ENCODE data around the gene BRICD5.

Gene BRICD5

GRCh38 chr16:2190659-2191445 lies 19.8 kb downstream of the BRICD5 start:
- H3K4me3 ChIP-seq (ENCODE audit: low read length) = no peak overlapping the region
- TF ChIP-seq ZNF274 (IDR thresholded peaks at IDR 0.05; ENCODE audit: low read depth, low read length) = no peak

GRCh38 chr16:2190002-2190658 lies 20.5 kb downstream of the BRICD5 start:
- H3K4me3 ChIP-seq (ENCODE audit: low read length) = no peak overlapping the region
- TF ChIP-seq ZNF274 (IDR thresholded peaks at IDR 0.05; ENCODE audit: low read depth, low read length) = no peak

GRCh38 chr16:2189252-2189893 lies 21.3 kb downstream of the BRICD5 start:
- no peak overlapping the region for H3K4me3 ChIP-seq (ENCODE audit: low read length)
- no peak for TF ChIP-seq ZNF274 (IDR thresholded peaks at IDR 0.05; ENCODE audit: low read depth, low read length)

- no peak for TF ChIP-seq ZNF274 (IDR thresholded peaks at IDR 0.05; ENCODE audit: low read depth, low read length)
- H3K4me3 ChIP-seq (ENCODE audit: low read length) = no peak overlapping the region
Measured at GRCh38 chr16:2188395-2188794, 22.3 kb downstream of the BRICD5 start.

- no peak overlapping the region for H3K4me3 ChIP-seq (ENCODE audit: low read length)
- no peak for TF ChIP-seq ZNF274 (IDR thresholded peaks at IDR 0.05; ENCODE audit: low read depth, low read length)
Measured at GRCh38 chr16:2187212-2187611, 23.5 kb downstream of the BRICD5 start.

- no peak overlapping the region for H3K4me3 ChIP-seq (ENCODE audit: low read length)
- no peak for TF ChIP-seq ZNF274 (IDR thresholded peaks at IDR 0.05; ENCODE audit: low read depth, low read length)
Measured at GRCh38 chr16:2186505-2186904, 24.2 kb downstream of the BRICD5 start.

- no peak for TF ChIP-seq ZNF274 (IDR thresholded peaks at IDR 0.05; ENCODE audit: low read depth, low read length)
Measured at GRCh38 chr16:2186064-2186463, 24.6 kb downstream of the BRICD5 start.

GRCh38 chr16:2184962-2185361 lies 25.7 kb downstream of the BRICD5 start:
- no peak for TF ChIP-seq ZNF274 (IDR thresholded peaks at IDR 0.05; ENCODE audit: low read depth, low read length)
- H3K4me3 ChIP-seq (ENCODE audit: low read length) = no peak overlapping the region

More at GRCh38 chr16:2186064-2186463, 24.6 kb downstream of the BRICD5 start:
- no peak overlapping the region for H3K4me3 ChIP-seq (ENCODE audit: low read length)

- TF ChIP-seq ZNF274 (IDR thresholded peaks at IDR 0.05; ENCODE audit: low read depth, low read length) = no peak
Measured at GRCh38 chr16:2184346-2184745, 26.3 kb downstream of the BRICD5 start.

GRCh38 chr16:2183671-2184070 lies 27.0 kb downstream of the BRICD5 start:
- no peak overlapping the region for H3K4me3 ChIP-seq (ENCODE audit: low read length)

More at GRCh38 chr16:2184346-2184745, 26.3 kb downstream of the BRICD5 start:
- H3K4me3 ChIP-seq (ENCODE audit: low read length) = no peak overlapping the region

GRCh38 chr16:2181952-2182351 lies 28.7 kb downstream of the BRICD5 start:
- H3K4me3 ChIP-seq (ENCODE audit: low read length) = no peak overlapping the region
- TF ChIP-seq ZNF274 (IDR thresholded peaks at IDR 0.05; ENCODE audit: low read depth, low read length) = no peak

More at GRCh38 chr16:2183671-2184070, 27.0 kb downstream of the BRICD5 start:
- no peak for TF ChIP-seq ZNF274 (IDR thresholded peaks at IDR 0.05; ENCODE audit: low read depth, low read length)

- TF ChIP-seq ZNF274 (IDR thresholded peaks at IDR 0.05; ENCODE audit: low read depth, low read length) = no peak
- H3K4me3 ChIP-seq (ENCODE audit: low read length) = no peak overlapping the region
Measured at GRCh38 chr16:2180962-2181923, 29.4 kb downstream of the BRICD5 start.

- TF ChIP-seq ZNF274 (IDR thresholded peaks at IDR 0.05; ENCODE audit: low read depth, low read length) = no peak
- no peak overlapping the region for H3K4me3 ChIP-seq (ENCODE audit: low read length)
Measured at GRCh38 chr16:2180461-2180860, 30.2 kb downstream of the BRICD5 start.

- no peak overlapping the region for H3K4me3 ChIP-seq (ENCODE audit: low read length)
- TF ChIP-seq ZNF274 (IDR thresholded peaks at IDR 0.05; ENCODE audit: low read depth, low read length) = no peak
Measured at GRCh38 chr16:2179576-2179975, 31.1 kb downstream of the BRICD5 start.

Measured in GM08714 (cell line).